Left lung (tissue), 10 donors: Measurements from ENCODE around the gene YPEL3. TPM values are rescaled to one million over a fixed set of nuclear protein-coding genes. Genes with fewer than 3 reads are reported as not detected.

Experiments
- ATAC-seq: fragments of 200-7000 bp; cut with Tn5 transposase; one replicate; pipeline ENCODE4 v1.9.1; 2020; ENCODE audit warnings: moderate library complexity
- DNase-seq, 4 donors: peaks; one replicate each; pipeline ENCODE4 v3.0.0-alpha.2; 2013 to 2020
- H3K27ac ChIP-seq, 2 donors: fragments of 200-600 bp; sonication (generic) in 1 of 2; one replicate each; pipeline versions ENCODE4 v1.5.0 to v1.8.0; 2020 to 2021
- H3K27me3 ChIP-seq, 2 donors: fragments of 200-600 bp; sonication (generic) in 1 of 2; one replicate each; pipeline versions ENCODE4 v1.5.0 to v1.8.0; 2020 to 2021
- H3K36me3 ChIP-seq, 2 donors: fragments of 200-600 bp; sonication (generic) in 1 of 2; one replicate each; pipeline versions ENCODE4 v1.5.0 to v1.8.0; 2020 to 2021
- H3K4me1 ChIP-seq, 2 donors: fragments of 200-600 bp; one replicate each; pipeline ENCODE4 v1.8.0; 2021
- H3K4me3 ChIP-seq, 2 donors: fragments of 200-600 bp; sonication (generic) in 1 of 2; one replicate each; pipeline versions ENCODE4 v1.5.0 to v1.8.0; 2020 to 2021; ENCODE audit warnings: mild to moderate bottlenecking in 1 of 2
- H3K9me3 ChIP-seq, 2 donors: fragments of 200-600 bp; sonication (generic) in 1 of 2; one replicate each; pipeline versions ENCODE4 v1.5.0 to v1.8.0; 2020 to 2021
- intact Hi-C, 2 donors: fragments of 100-400 bp; cut with DNase I; formaldehyde crosslinking; loops; one replicate each; pipeline versions ENCODE4 v1.11.2 to v1.14.2; 2022
- polyA plus RNA-seq, 6 donors: library from polyadenylated mRNA; unstranded; fragments of 120-200 nt; gene quantifications; one replicate each; pipeline ENCODE4 v1.2.1, GENCODE V29; 2013; ENCODE audit not compliant: insufficient read length in 6 of 6
- total RNA-seq, 2 donors: library from RNA; stranded (reverse); fragmentation: NEBNext Ultra II Directional; extraction: Animal tissue kit (Norgen Biotek cat#: 25700); gene quantifications; one replicate each; pipeline ENCODE4 v1.2.1, GENCODE V29; 2021
- TF ChIP-seq, protein P1 (sequence below), 2 donors: fragments of 200-600 bp; sonication (generic) in 1 of 2; IDR thresholded peaks; one replicate each; pipeline versions ENCODE4 v1.5.0 to v1.8.0; 2021; ENCODE audit warnings: antibody characterized with exemption in 2 of 2
- donor health status: DM: no; HTN: yes; CAD: no.
- donor health status: DM: no; HTN: no; CAD: no.

The YPEL3 gene
- total and polyA plus RNA-seq, 8 donors = 48.8 to 79.5 (median 55.9) TPM

- H3K27me3 ChIP-seq = no peaks in the 10 kb centered on the region
- H3K4me1 ChIP-seq = peaks cover 11 to 30% of the 10 kb centered on the region in 2 donors
- TF ChIP-seq, protein P1, sequence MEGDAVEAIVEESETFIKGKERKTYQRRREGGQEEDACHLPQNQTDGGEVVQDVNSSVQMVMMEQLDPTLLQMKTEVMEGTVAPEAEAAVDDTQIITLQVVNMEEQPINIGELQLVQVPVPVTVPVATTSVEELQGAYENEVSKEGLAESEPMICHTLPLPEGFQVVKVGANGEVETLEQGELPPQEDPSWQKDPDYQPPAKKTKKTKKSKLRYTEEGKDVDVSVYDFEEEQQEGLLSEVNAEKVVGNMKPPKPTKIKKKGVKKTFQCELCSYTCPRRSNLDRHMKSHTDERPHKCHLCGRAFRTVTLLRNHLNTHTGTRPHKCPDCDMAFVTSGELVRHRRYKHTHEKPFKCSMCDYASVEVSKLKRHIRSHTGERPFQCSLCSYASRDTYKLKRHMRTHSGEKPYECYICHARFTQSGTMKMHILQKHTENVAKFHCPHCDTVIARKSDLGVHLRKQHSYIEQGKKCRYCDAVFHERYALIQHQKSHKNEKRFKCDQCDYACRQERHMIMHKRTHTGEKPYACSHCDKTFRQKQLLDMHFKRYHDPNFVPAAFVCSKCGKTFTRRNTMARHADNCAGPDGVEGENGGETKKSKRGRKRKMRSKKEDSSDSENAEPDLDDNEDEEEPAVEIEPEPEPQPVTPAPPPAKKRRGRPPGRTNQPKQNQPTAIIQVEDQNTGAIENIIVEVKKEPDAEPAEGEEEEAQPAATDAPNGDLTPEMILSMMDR (IDR thresholded peaks at IDR 0.05) = peak in 1 of 2 donors; percentile 37
- H3K36me3 ChIP-seq = no peaks in the 10 kb centered on the region
- no peak overlapping the region for H3K4me3 ChIP-seq
- no peak overlapping the region for H3K27ac ChIP-seq
- intact Hi-C loops = no loop called here
- ATAC-seq (peak; percentile 49), DNase-seq (peak in 2 of 4 donors; percentile 41 to 82)
- no peaks in the 10 kb centered on the region for H3K9me3 ChIP-seq
Measured at GRCh38 chr16:30054959-30055553, 41.0 kb downstream of the YPEL3 start.

DNA sequence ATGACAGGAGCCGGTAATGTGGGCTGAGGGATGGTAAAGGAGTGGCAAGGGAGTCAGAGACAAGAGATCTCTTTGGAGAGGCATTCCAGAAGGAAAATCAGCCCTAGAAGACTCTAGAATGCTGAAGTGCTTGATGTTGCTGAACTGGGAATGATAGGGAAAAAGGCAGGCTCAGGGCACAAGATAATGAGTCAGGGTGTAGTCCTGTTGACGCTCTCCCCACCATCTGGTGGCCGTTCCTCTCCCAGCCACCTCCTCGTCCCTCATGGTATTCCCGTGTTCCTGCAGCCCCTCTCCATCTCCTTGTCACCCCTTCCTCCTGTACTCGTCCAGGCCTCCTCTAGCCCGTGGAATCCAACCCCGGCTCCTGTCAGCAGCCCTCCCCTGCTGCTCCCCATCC is 41.6 kb downstream of the YPEL3 start:
- no peak for ATAC-seq
- no peak overlapping the region for H3K4me3 ChIP-seq
- peaks cover 11 to 30% of the 10 kb centered on the region in 2 donors for H3K4me1 ChIP-seq
- H3K9me3 ChIP-seq = no peaks in the 10 kb centered on the region
- intact Hi-C loops = no loop called here
- DNase-seq = no peak
- no peaks in the 10 kb centered on the region for H3K36me3 ChIP-seq
- no peak overlapping the region for H3K27ac ChIP-seq
- no peaks in the 10 kb centered on the region for H3K27me3 ChIP-seq
- TF ChIP-seq, protein P1 (IDR thresholded peaks at IDR 0.05) = no peak

DNA sequence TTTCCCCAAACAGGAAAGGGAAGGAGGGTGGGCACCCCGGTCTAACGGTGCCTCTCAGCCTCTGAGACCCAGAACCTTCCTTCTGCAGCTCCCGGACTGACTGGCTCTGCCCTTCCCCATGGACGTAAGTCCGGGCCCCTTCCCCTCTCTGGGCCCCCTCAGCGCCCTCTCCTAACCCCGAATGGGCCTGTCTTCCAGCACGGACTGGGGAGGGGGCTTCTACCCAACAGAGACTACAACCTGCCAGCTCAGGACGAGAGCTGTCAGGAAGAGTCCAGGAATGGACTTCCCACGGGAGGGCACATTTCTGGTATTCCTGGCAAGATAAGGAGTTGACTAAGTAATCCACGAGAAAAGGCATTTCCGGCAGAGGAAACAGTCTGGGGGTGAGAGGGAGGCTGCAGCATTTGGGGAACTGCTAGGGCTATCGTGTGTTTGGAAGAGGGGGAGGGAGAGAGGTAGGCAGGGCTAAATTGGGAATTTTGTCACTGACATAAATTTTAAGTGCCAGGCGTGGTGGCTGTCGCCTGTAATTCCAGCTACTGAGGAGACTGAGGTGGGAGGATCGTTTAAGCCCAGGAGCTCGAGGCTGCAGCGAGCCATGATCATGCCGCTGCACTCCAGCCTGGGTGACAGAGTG is 42.5 kb downstream of the YPEL3 start:
- peaks cover 11 to 30% of the 10 kb centered on the region in 2 donors for H3K4me1 ChIP-seq
- DNase-seq (no peak), ATAC-seq (peak; percentile 29)
- peak overlapping the region; percentile 85 to 86 for H3K4me3 ChIP-seq
- intact Hi-C loops = no loop called here
- no peaks in the 10 kb centered on the region for H3K9me3 ChIP-seq
- no peaks in the 10 kb centered on the region for H3K36me3 ChIP-seq
- peak overlapping the region in 1 of 2 donors; percentile 71 for H3K27ac ChIP-seq
- H3K27me3 ChIP-seq = no peaks in the 10 kb centered on the region
- TF ChIP-seq, protein P1 (IDR thresholded peaks at IDR 0.05) = no peak

DNA sequence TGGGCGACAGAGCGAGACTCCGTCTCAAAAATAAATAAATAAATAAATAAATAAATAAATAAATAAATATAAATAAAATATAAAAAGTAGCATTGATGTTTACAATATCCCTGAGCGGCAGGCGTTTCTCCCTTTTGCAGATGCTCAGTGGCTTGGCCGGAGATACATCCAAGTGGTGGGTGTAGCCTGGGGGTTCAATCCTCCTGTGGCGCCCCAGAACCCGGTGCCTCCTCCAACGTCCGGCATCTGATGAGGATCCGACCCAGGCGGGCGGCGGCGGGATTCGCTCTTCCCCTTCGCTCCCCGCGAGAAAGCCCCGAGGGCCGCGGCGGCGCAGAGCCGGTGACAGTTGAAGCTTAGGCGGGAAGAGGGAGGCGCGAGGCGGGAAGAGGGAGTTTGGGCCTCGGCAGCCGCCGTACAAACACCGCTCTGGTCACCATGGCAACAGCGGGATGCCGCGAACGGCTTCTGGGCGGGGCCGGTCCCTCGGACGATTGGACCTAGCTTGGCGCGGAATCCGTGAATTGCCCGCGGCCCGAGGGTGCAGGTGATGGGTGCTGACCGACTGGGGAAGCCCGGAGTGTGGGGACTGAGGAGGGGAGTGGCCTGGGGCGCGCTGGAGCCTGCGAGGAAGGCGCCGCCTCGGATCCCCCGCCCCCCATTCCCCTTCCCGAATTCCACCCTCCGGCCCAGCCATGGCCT is 43.2 kb downstream of the YPEL3 start:
- TF ChIP-seq, protein P1 (IDR thresholded peaks at IDR 0.05) = no peak
- DNase-seq (peak; percentile 89 to 98 (median 94)), ATAC-seq (peak; percentile 94)
- peak overlapping the region in 1 of 2 donors; percentile 71 for H3K27ac ChIP-seq
- no peaks in the 10 kb centered on the region for H3K27me3 ChIP-seq
- H3K36me3 ChIP-seq = no peaks in the 10 kb centered on the region
- intact Hi-C loops = no loop called here
- no peaks in the 10 kb centered on the region for H3K9me3 ChIP-seq
- H3K4me1 ChIP-seq = peaks cover 11 to 30% of the 10 kb centered on the region in 2 donors
- peak overlapping the region; percentile 85 to 86 for H3K4me3 ChIP-seq

GRCh38 chr16:30051518-30051917 is 44.5 kb downstream of the YPEL3 start:
- Histone ChIP-seq H3K4me3 (no peak overlapping the region), H3K27me3 (no peaks in the 10 kb centered on the region), H3K27ac (no peak overlapping the region), H3K9me3 (no peaks in the 10 kb centered on the region), H3K36me3 (no peaks in the 10 kb centered on the region), H3K4me1 (peaks cover 11 to 30% of the 10 kb centered on the region in 2 donors)
- DNase-seq (no peak), ATAC-seq (no peak)
- intact Hi-C loops = no loop called here
- TF ChIP-seq, protein P1 (IDR thresholded peaks at IDR 0.05) = no peak
